OCI-LY7 (cell line): ENCODE data around the gene PLEKHM3. TPM values are rescaled to one million over a fixed set of nuclear protein-coding genes. Genes with fewer than 3 reads are reported as not detected.
A peak's percentile ranks its signal among the peaks of the same experiment; 100 is the strongest.

Experiments used
- Bru-seq: library from RNA; stranded (reverse); fragments of 400-500 nt; gene quantifications from one replicate; lab custom pipeline; 2021; lab: Mats Ljungman, UMichigan
- BruChase-seq, 2 experiments: library from RNA; stranded (reverse); fragments of 400-500 nt; gene quantifications; one replicate each; lab custom pipeline; 2021; lab: Mats Ljungman, UMichigan
- BruUV-seq: library from RNA; stranded (reverse); fragments of 400-500 nt; replicated peaks from 2 replicates; lab custom pipeline; 2021; lab: Mats Ljungman, UMichigan
- CTCF ChIA-PET: fragments of 300-600 bp; sonication (Branson Sonifier 250); formaldehyde crosslinking; loops from one replicate; lab custom pipeline; 2022; ENCODE audit warnings: antibody characterized with exemption; ENCODE audit not compliant: unreplicated experiment; lab: Charles Lee
- POLR2A ChIA-PET: fragments of 300-600 bp; sonication (Branson Sonifier 250); formaldehyde crosslinking; loops from one replicate; lab custom pipeline; 2022; ENCODE audit warnings: antibody characterized with exemption; lab: Charles Lee
- DNase-seq: peaks from one replicate; pipeline ENCODE4 v3.0.0-alpha.2; 2015; ENCODE audit warnings: low spot score
- H2AFZ ChIP-seq: fragments of 200-600 bp; sonication (generic), shearing (Covaris generic); 2 replicates; pipeline ENCODE4 v1.6.1; 2014; ENCODE audit warnings: mild to moderate bottlenecking, antibody characterized with exemption, low read length, moderate library complexity
- H3K27ac ChIP-seq: fragments of 200-600 bp; sonication (generic); 2 replicates; pipeline ENCODE4 v1.5.1; 2014; ENCODE audit warnings: mixed run types, low read depth, mild to moderate bottlenecking, moderate library complexity, low read length, inconsistent platforms; ENCODE audit not compliant: poor library complexity, severe bottlenecking
- H3K36me3 ChIP-seq: fragments of 200-600 bp; sonication (generic); 2 replicates; pipeline ENCODE4 v1.6.1; 2014; ENCODE audit warnings: mild to moderate bottlenecking, antibody characterized with exemption, low read length, moderate library complexity, mixed read lengths; ENCODE audit not compliant: insufficient read depth
- H3K4me1 ChIP-seq: fragments of 200-600 bp; sonication (generic); 2 replicates; pipeline ENCODE4 v1.5.1; 2014; ENCODE audit warnings: mild to moderate bottlenecking, low read length; ENCODE audit not compliant: insufficient read depth, poor library complexity, severe bottlenecking
- H3K4me2 ChIP-seq: fragments of 200-600 bp; sonication (generic); 2 replicates; pipeline ENCODE4 v1.6.1; 2014; ENCODE audit warnings: mild to moderate bottlenecking, low read length
- H3K4me3 ChIP-seq: fragments of 200-600 bp; sonication (generic); 2 replicates; pipeline ENCODE4 v1.5.1; 2014; ENCODE audit warnings: mild to moderate bottlenecking, low read depth, low read length; ENCODE audit not compliant: poor library complexity, severe bottlenecking
- H3K79me2 ChIP-seq: fragments of 200-600 bp; sonication (generic); 2 replicates; pipeline ENCODE4 v1.6.1; 2016; ENCODE audit warnings: low read depth, mild to moderate bottlenecking, low read length, moderate library complexity, mixed read lengths; ENCODE audit not compliant: insufficient read depth
- H3K9me2 ChIP-seq: fragments of 200-600 bp; sonication (generic); 2 replicates; pipeline ENCODE4 v1.6.1; 2016; ENCODE audit warnings: mild to moderate bottlenecking, low read length, mixed read lengths; ENCODE audit not compliant: insufficient read depth
- H3K9me3 ChIP-seq: fragments of 200-600 bp; sonication (generic); 2 replicates; pipeline ENCODE4 v1.6.1; 2014; ENCODE audit warnings: mild to moderate bottlenecking, mixed run types, low read length, mixed read lengths
- H4K20me1 ChIP-seq: fragments of 200-600 bp; sonication (generic); 2 replicates; pipeline ENCODE4 v1.6.1; 2014; ENCODE audit warnings: mild to moderate bottlenecking, antibody characterized with exemption, low read length, moderate library complexity, mixed read lengths; ENCODE audit not compliant: insufficient read depth
- CTCF ChIP-seq: fragments of 200-600 bp; sonication (generic); conservative IDR thresholded peaks from 2 replicates; pipeline ENCODE4 v1.5.1; 2014; ENCODE audit warnings: mild to moderate bottlenecking, antibody characterized with exemption, low read length, moderate library complexity, mixed read lengths
- EZH2phosphoT487 ChIP-seq: fragments of 200-600 bp; sonication (generic); IDR thresholded peaks from 2 replicates; pipeline ENCODE4 v1.6.1; 2018; ENCODE audit warnings: low read depth, borderline replicate concordance, mild to moderate bottlenecking, mixed run types, antibody characterized with exemption, low read length, moderate library complexity, mixed read lengths
- intact Hi-C: fragments of 100-400 bp; cut with micrococcal nuclease; formaldehyde crosslinking; loops from one replicate; pipeline ENCODE4 v1.10.0; 2022; ENCODE audit not compliant: unreplicated experiment
- long read RNA-seq: library from polyadenylated mRNA; stranded (forward); transcript quantifications from one replicate; pipeline ENCODE4 v2.0.0, GENCODE V29; 2022
- total RNA-seq, 2 experiments: library from RNA; depleted of rRNA in 1 of 2; stranded (reverse); fragments of >200 nt in 1 of 2; shearing (Covaris generic) in 1 of 2; gene quantifications; 2 replicates each; pipeline ENCODE4 v1.2.3, GENCODE V29; 2014 to 2022

Gene PLEKHM3
- 4.0 and 6.3 TPM in 2 replicates for total RNA-seq (2014; rRNA removed; shearing (Covaris generic))
- total RNA-seq (2022) = 3.7 and 5.4 TPM in 2 replicates
- percentile 50 among the genes with signal in this experiment for Bru-seq, nascent RNA
- percentile 39 among the genes with signal in this experiment for BruChase-seq, experiment 1, labeled RNA remaining after a 6-hour chase
- percentile 44 among the genes with signal in this experiment for BruChase-seq, experiment 2, labeled RNA remaining after a 2-hour chase
- long read RNA-seq, partial matches to known transcripts = 2 of 6 reads
- long read RNA-seq, other reads (novel, unspliced or antisense) = 4 of 6 reads

GRCh38 chr2:208025037-208025813, at the start of gene PLEKHM3:
Gene PLEKHM3, minus strand, starts transcription at chr2:208025527. Its CDS starts 23,888 bp downstream, at chr2:208001639.
- Histone ChIP-seq H3K9me2 (no peaks in the 10 kb centered on the region), H3K4me3 (peak within 1 kb of the TSS; percentile 89), H3K79me2 (no peaks in the 10 kb centered on the region), H2AFZ (peak within 1 kb of the TSS; percentile 100), H3K9me3 (no peaks in the 10 kb centered on the region), H3K4me2 (peak within 1 kb of the TSS; percentile 79), H3K4me1 (peaks cover 7% of the 10 kb centered on the region), H4K20me1 (no peaks in the 10 kb centered on the region), H3K36me3 (no peaks in the 10 kb centered on the region), H3K27ac (peak within 1 kb of the TSS; percentile 27)
- ChIA-PET POLR2A (interaction anchor here (0.6 to 1.6 kb wide), 7 partner anchors 13 to 492 kb away, joined by 3 to 5 read pairs (median 3); partner anchors contain the start of gene METTL21A), CTCF (no interaction called here)
- TSS peak; percentile 77 for BruUV-seq
- TF ChIP-seq EZH2phosphoT487 (no peak), CTCF (no peak)
- DNase-seq = peak; percentile 84
- intact Hi-C loops = loop anchor here (5.0 kb wide), 2 partner anchors 398 to 1977 kb away; partner anchors contain the start of genes METTL21A and RPE

- BruUV-seq = no TSS peak
- no peak overlapping the region for H3K27ac ChIP-seq
- no peaks in the 10 kb centered on the region for H3K36me3 ChIP-seq
- no peaks in the 10 kb centered on the region for H4K20me1 ChIP-seq
- no peaks in the 10 kb centered on the region for H3K9me2 ChIP-seq
- DNase-seq = no peak
- no peaks in the 10 kb centered on the region for H3K9me3 ChIP-seq
- H2AFZ ChIP-seq = no peak overlapping the region
- TF ChIP-seq CTCF = no peak
- no peak for TF ChIP-seq EZH2phosphoT487
- POLR2A ChIA-PET = interaction anchor here (0.7 kb wide), 1 partner anchor 16 kb away, joined by 4 read pairs; no protein-coding TSS in a partner anchor
- no peak overlapping the region for H3K4me2 ChIP-seq
- CTCF ChIA-PET = no interaction called here
- no peaks in the 10 kb centered on the region for H3K4me1 ChIP-seq
- no peaks in the 10 kb centered on the region for H3K79me2 ChIP-seq
- H3K4me3 ChIP-seq = no peak overlapping the region
- intact Hi-C loops = loop anchor here (5.0 kb wide), 1 partner anchor 447 kb away; the partner anchor contains the start of gene METTL21A
Observed at GRCh38 chr2:208074610-208075356, 49.5 kb upstream of the PLEKHM3 start.
